ENCODE measurements around the gene APLF.

Gene APLF

GRCh38 chr2:68428746-68429145 is 38.6 kb upstream of the APLF start:
- Histone ChIP-seq H3K9ac (ENCODE audit: low read length) (no peak overlapping the region), H3K9me3 (ENCODE audit: control insufficient read depth, low read length) (peaks cover 2% of the 10 kb centered on the region), H3K36me3 (ENCODE audit: control insufficient read depth, insufficient read depth, low read length, severe bottlenecking) (no peaks in the 10 kb centered on the region), H3K4me1 (ENCODE audit: control insufficient read depth, insufficient read depth, low read length) (peaks cover 18% of the 10 kb centered on the region), H3K27me3 (replicated peaks; ENCODE audit: control insufficient read depth, insufficient read depth, low read length) (peaks cover 10% of the 10 kb centered on the region), H3K4me3 (ENCODE audit: low read length) (no peak overlapping the region)
- DNase-seq (ENCODE audit: low read depth), result no peak

GRCh38 chr2:68429311-68429826 is 38.0 kb upstream of the APLF start:
- Histone ChIP-seq H3K27me3 (replicated peaks; ENCODE audit: control insufficient read depth, insufficient read depth, low read length) (peaks cover 6% of the 10 kb centered on the region), H3K9me3 (ENCODE audit: control insufficient read depth, low read length) (no peaks in the 10 kb centered on the region), H3K4me3 (ENCODE audit: low read length) (no peak overlapping the region), H3K36me3 (ENCODE audit: control insufficient read depth, insufficient read depth, low read length, severe bottlenecking) (no peaks in the 10 kb centered on the region), H3K9ac (ENCODE audit: low read length) (no peak overlapping the region), H3K4me1 (ENCODE audit: control insufficient read depth, insufficient read depth, low read length) (peaks cover 18% of the 10 kb centered on the region)
- DNase-seq (ENCODE audit: low read depth), result no peak

- H3K4me3 ChIP-seq (ENCODE audit: low read length), result no peak overlapping the region
- no peaks in the 10 kb centered on the region for H3K9me3 ChIP-seq (ENCODE audit: control insufficient read depth, low read length)
- no peak for DNase-seq (ENCODE audit: low read depth)
- H3K4me1 ChIP-seq (ENCODE audit: control insufficient read depth, insufficient read depth, low read length), result peaks cover 35% of the 10 kb centered on the region
- H3K9ac ChIP-seq (ENCODE audit: low read length), result no peak overlapping the region
- H3K27me3 ChIP-seq (replicated peaks; ENCODE audit: control insufficient read depth, insufficient read depth, low read length), result no peaks in the 10 kb centered on the region
- H3K36me3 ChIP-seq (ENCODE audit: control insufficient read depth, insufficient read depth, low read length, severe bottlenecking), result no peaks in the 10 kb centered on the region
Measured at GRCh38 chr2:68431316-68431972, 35.9 kb upstream of the APLF start.

- Histone ChIP-seq H3K27me3 (replicated peaks; ENCODE audit: control insufficient read depth, insufficient read depth, low read length) (no peaks in the 10 kb centered on the region), H3K9me3 (ENCODE audit: control insufficient read depth, low read length) (no peaks in the 10 kb centered on the region), H3K4me3 (ENCODE audit: low read length) (no peak overlapping the region), H3K36me3 (ENCODE audit: control insufficient read depth, insufficient read depth, low read length, severe bottlenecking) (no peaks in the 10 kb centered on the region), H3K4me1 (ENCODE audit: control insufficient read depth, insufficient read depth, low read length) (peaks cover 34% of the 10 kb centered on the region), H3K9ac (ENCODE audit: low read length) (no peak overlapping the region)
- DNase-seq (ENCODE audit: low read depth), result no peak
Measured at GRCh38 chr2:68432696-68433658, 34.4 kb upstream of the APLF start.

GRCh38 chr2:68434981-68435380 is 32.4 kb upstream of the APLF start:
- no peak overlapping the region for H3K4me3 ChIP-seq (ENCODE audit: low read length)
- H3K36me3 ChIP-seq (ENCODE audit: control insufficient read depth, insufficient read depth, low read length, severe bottlenecking), result no peaks in the 10 kb centered on the region
- no peak overlapping the region for H3K9ac ChIP-seq (ENCODE audit: low read length)
- H3K27me3 ChIP-seq (replicated peaks; ENCODE audit: control insufficient read depth, insufficient read depth, low read length), result no peaks in the 10 kb centered on the region
- peaks cover 32% of the 10 kb centered on the region for H3K4me1 ChIP-seq (ENCODE audit: control insufficient read depth, insufficient read depth, low read length)
- no peaks in the 10 kb centered on the region for H3K9me3 ChIP-seq (ENCODE audit: control insufficient read depth, low read length)
- DNase-seq (ENCODE audit: low read depth), result no peak

- Histone ChIP-seq H3K4me3 (ENCODE audit: low read length) (peak overlapping the region; percentile 50), H3K27me3 (replicated peaks; ENCODE audit: control insufficient read depth, insufficient read depth, low read length) (no peaks in the 10 kb centered on the region), H3K4me1 (ENCODE audit: control insufficient read depth, insufficient read depth, low read length) (peaks cover 33% of the 10 kb centered on the region), H3K9me3 (ENCODE audit: control insufficient read depth, low read length) (no peaks in the 10 kb centered on the region), H3K36me3 (ENCODE audit: control insufficient read depth, insufficient read depth, low read length, severe bottlenecking) (no peaks in the 10 kb centered on the region), H3K9ac (ENCODE audit: low read length) (peak overlapping the region; percentile 37)
- DNase-seq (ENCODE audit: low read depth), result peak; percentile 85
Measured at GRCh38 chr2:68435615-68436014, 31.8 kb upstream of the APLF start.

- Histone ChIP-seq H3K4me3 (ENCODE audit: low read length) (peak overlapping the region; percentile 50), H3K36me3 (ENCODE audit: control insufficient read depth, insufficient read depth, low read length, severe bottlenecking) (no peaks in the 10 kb centered on the region)
- DNase-seq (ENCODE audit: low read depth), result peak; percentile 30
Measured at GRCh38 chr2:68436270-68436669, 31.1 kb upstream of the APLF start.

GRCh38 chr2:68438455-68439303 is 28.7 kb upstream of the APLF start:
- DNase-seq (ENCODE audit: low read depth), result no peak
- H3K36me3 ChIP-seq (ENCODE audit: control insufficient read depth, insufficient read depth, low read length, severe bottlenecking), result no peaks in the 10 kb centered on the region
- H3K9me3 ChIP-seq (ENCODE audit: control insufficient read depth, low read length), result no peaks in the 10 kb centered on the region
- no peak overlapping the region for H3K9ac ChIP-seq (ENCODE audit: low read length)
- peaks cover 36% of the 10 kb centered on the region for H3K4me1 ChIP-seq (ENCODE audit: control insufficient read depth, insufficient read depth, low read length)
- no peak overlapping the region for H3K4me3 ChIP-seq (ENCODE audit: low read length)
- no peaks in the 10 kb centered on the region for H3K27me3 ChIP-seq (replicated peaks; ENCODE audit: control insufficient read depth, insufficient read depth, low read length)

More at GRCh38 chr2:68436270-68436669, 31.1 kb upstream of the APLF start:
- Histone ChIP-seq H3K27me3 (replicated peaks; ENCODE audit: control insufficient read depth, insufficient read depth, low read length) (no peaks in the 10 kb centered on the region), H3K9me3 (ENCODE audit: control insufficient read depth, low read length) (no peaks in the 10 kb centered on the region), H3K4me1 (ENCODE audit: control insufficient read depth, insufficient read depth, low read length) (peaks cover 38% of the 10 kb centered on the region), H3K9ac (ENCODE audit: low read length) (peak overlapping the region; percentile 37)

GRCh38 chr2:68441179-68441993 is 26.0 kb upstream of the APLF start:
- DNase-seq (ENCODE audit: low read depth), result peak; percentile 98
- H3K9ac ChIP-seq (ENCODE audit: low read length), result peak overlapping the region; percentile 18
- no peaks in the 10 kb centered on the region for H3K27me3 ChIP-seq (replicated peaks; ENCODE audit: control insufficient read depth, insufficient read depth, low read length)
- H3K36me3 ChIP-seq (ENCODE audit: control insufficient read depth, insufficient read depth, low read length, severe bottlenecking), result no peaks in the 10 kb centered on the region
- no peak overlapping the region for H3K4me3 ChIP-seq (ENCODE audit: low read length)
- no peaks in the 10 kb centered on the region for H3K9me3 ChIP-seq (ENCODE audit: control insufficient read depth, low read length)
- peaks cover 19% of the 10 kb centered on the region for H3K4me1 ChIP-seq (ENCODE audit: control insufficient read depth, insufficient read depth, low read length)

- H3K9ac ChIP-seq (ENCODE audit: low read length), result no peak overlapping the region
- H3K36me3 ChIP-seq (ENCODE audit: control insufficient read depth, insufficient read depth, low read length, severe bottlenecking), result no peaks in the 10 kb centered on the region
- H3K9me3 ChIP-seq (ENCODE audit: control insufficient read depth, low read length), result no peaks in the 10 kb centered on the region
- H3K4me3 ChIP-seq (ENCODE audit: low read length), result no peak overlapping the region
- DNase-seq (ENCODE audit: low read depth), result no peak
- no peaks in the 10 kb centered on the region for H3K27me3 ChIP-seq (replicated peaks; ENCODE audit: control insufficient read depth, insufficient read depth, low read length)
- peaks cover 13% of the 10 kb centered on the region for H3K4me1 ChIP-seq (ENCODE audit: control insufficient read depth, insufficient read depth, low read length)
Measured at GRCh38 chr2:68441994-68442322, 25.4 kb upstream of the APLF start.

Data from adipocyte (in vitro differentiated cells).